Esophagus muscularis mucosa (tissue), 4 donors: ENCODE results near the gene PKN2.

Experiments
- CTCF ChIP-seq, 3 experiments: fragments of 200-600 bp in 2 of 3; fragments of 450-650 bp in 1 of 3; sonication (generic) in 2 of 3; IDR thresholded peaks; one replicate each; pipeline ENCODE4 v1.5.1; 2017 to 2019; ENCODE audit warnings: antibody characterized with exemption in 3 of 3, mild to moderate bottlenecking in 2 of 3, moderate library complexity in 1 of 3
- EP300 ChIP-seq: sonication (generic); formaldehyde crosslinking; IDR thresholded peaks from one replicate; pipeline ENCODE4 v1.6.1; 2017; ENCODE audit warnings: antibody characterized with exemption
- POLR2A ChIP-seq: fragments of 450-650 bp; IDR thresholded peaks from one replicate; pipeline ENCODE4 v1.6.1; 2017; ENCODE audit warnings: antibody characterized with exemption, moderate library complexity, mild to moderate bottlenecking, low read depth
- POLR2AphosphoS5 ChIP-seq, 2 donors: sonication (generic); formaldehyde crosslinking; IDR thresholded peaks; one replicate each; pipeline ENCODE4 v1.6.1; 2017; ENCODE audit warnings: antibody characterized with exemption in 2 of 2

DNA sequence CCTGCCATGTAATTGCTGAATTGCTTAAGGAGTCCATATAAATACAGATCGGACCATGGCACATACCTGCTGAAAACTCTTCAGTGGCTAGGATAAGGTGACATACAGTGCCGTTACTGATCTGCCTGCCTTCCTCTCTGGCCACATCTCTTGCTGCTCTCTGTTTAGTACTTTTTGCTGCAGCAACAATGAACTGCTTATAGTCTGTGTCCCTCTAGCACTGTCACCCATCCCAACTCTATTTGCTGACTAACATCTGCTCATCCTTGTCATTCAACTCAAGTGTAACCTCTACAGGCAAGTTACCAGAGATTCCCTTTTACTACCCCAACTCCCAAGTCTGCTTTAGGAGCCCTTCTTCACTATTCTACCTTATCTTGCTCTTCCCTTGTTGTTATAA lies 141.6 kb downstream of the PKN2 start:
- TF ChIP-seq CTCF (IDR thresholded peaks at IDR 0.05) (no peak), POLR2A (no peak), POLR2AphosphoS5 (IDR thresholded peaks at IDR 0.05) (no peak), EP300 (no peak)
